HepG2 (cell line): Measurements from ENCODE around the gene SLC35B3. TPM values are rescaled to one million over a fixed set of nuclear protein-coding genes. Genes with fewer than 3 reads are reported as not detected.

Source experiments
- ATF3 ChIP-seq: sonication (generic); formaldehyde crosslinking; IDR thresholded peaks from 2 replicates; pipeline ENCODE4 v1.4.0; 2020; ENCODE audit warnings: missing genetic modification reagents
- BORCS8-MEF2B ChIP-seq: sonication (generic); formaldehyde crosslinking; IDR thresholded peaks from 2 replicates; pipeline ENCODE4 v1.8.0; 2022; ENCODE audit warnings: mild to moderate bottlenecking, missing genetic modification reagents
- CREM ChIP-seq, 2 experiments: sonication (generic) in 1 of 2; formaldehyde crosslinking in 1 of 2; IDR thresholded peaks; 2 replicates each; pipeline versions ENCODE4 v1.4.0 to v1.6.1; 2016 to 2020; ENCODE audit warnings: antibody characterized with exemption in 1 of 2, mild to moderate bottlenecking in 1 of 2, missing genetic modification reagents in 1 of 2
- DNMT3B ChIP-seq: conservative IDR thresholded peaks from 2 replicates; pipeline ENCODE4 v1.6.1; 2016; ENCODE audit warnings: missing biosample characterization, control low read depth
- FLYWCH1 ChIP-seq: sonication (generic); formaldehyde crosslinking; IDR thresholded peaks from 2 replicates; pipeline ENCODE4 v1.8.1; 2023; ENCODE audit warnings: mild to moderate bottlenecking, missing genetic modification reagents
- GATAD1 ChIP-seq: IDR thresholded peaks from 2 replicates; pipeline ENCODE4 v1.6.1; 2016; ENCODE audit warnings: missing genetic modification reagents, missing compliant biosample characterization
- GLMP ChIP-seq: sonication (generic); formaldehyde crosslinking; IDR thresholded peaks from 2 replicates; pipeline ENCODE4 v1.9.0; 2021; ENCODE audit warnings: missing genetic modification reagents, mild to moderate bottlenecking, borderline replicate concordance
- HOXA3 ChIP-seq: sonication (generic); formaldehyde crosslinking; IDR thresholded peaks from 2 replicates; pipeline ENCODE4 v1.5.0; 2020; ENCODE audit warnings: missing genetic modification reagents
- KDM2A ChIP-seq: sonication (generic); formaldehyde crosslinking; IDR thresholded peaks from 2 replicates; pipeline ENCODE4 v1.4.0; 2020; ENCODE audit warnings: low read depth, missing genetic modification reagents, borderline replicate concordance
- KDM4B ChIP-seq: sonication (generic); formaldehyde crosslinking; IDR thresholded peaks from 2 replicates; pipeline ENCODE4 v1.4.0; 2020; ENCODE audit warnings: missing genetic modification reagents
- MTF2 ChIP-seq: sonication (generic); formaldehyde crosslinking; IDR thresholded peaks from 2 replicates; pipeline ENCODE4 v1.5.0; 2020; ENCODE audit warnings: missing genetic modification reagents, borderline replicate concordance
- NR3C1 ChIP-seq: sonication (generic); formaldehyde crosslinking; IDR thresholded peaks from 2 replicates; pipeline ENCODE4 v1.4.0; 2020; ENCODE audit warnings: missing genetic modification reagents
- PLRG1 ChIP-seq: fragments of 450-650 bp; conservative IDR thresholded peaks from 2 replicates; pipeline ENCODE4 v1.6.1; 2016
- REXO4 ChIP-seq: sonication (generic); formaldehyde crosslinking; IDR thresholded peaks from 2 replicates; pipeline ENCODE4 v1.8.0; 2022; ENCODE audit warnings: missing genetic modification reagents, mild to moderate bottlenecking, borderline replicate concordance
- ZBTB10 ChIP-seq: sonication (generic); formaldehyde crosslinking; IDR thresholded peaks from 2 replicates; pipeline ENCODE4 v1.4.0; 2020; ENCODE audit warnings: missing genetic modification reagents, borderline replicate concordance
- ZBTB2 ChIP-seq: sonication (generic); formaldehyde crosslinking; IDR thresholded peaks from 2 replicates; pipeline ENCODE4 v1.8.0; 2022; ENCODE audit warnings: low read depth, missing genetic modification reagents
- ZNF264 ChIP-seq: sonication (generic); formaldehyde crosslinking; IDR thresholded peaks from 2 replicates; pipeline ENCODE4 v1.4.0; 2020; ENCODE audit warnings: missing genetic modification reagents
- ZNF350 ChIP-seq: sonication (generic); formaldehyde crosslinking; IDR thresholded peaks from 2 replicates; pipeline ENCODE4 v1.4.0; 2020; ENCODE audit warnings: mild to moderate bottlenecking, low read depth, missing genetic modification reagents, borderline replicate concordance
- ZNF556 ChIP-seq: sonication (generic); formaldehyde crosslinking; IDR thresholded peaks from 2 replicates; pipeline ENCODE4 v1.4.0; 2020; ENCODE audit warnings: mild to moderate bottlenecking, missing genetic modification reagents, borderline replicate concordance
- ZNF616 ChIP-seq: sonication (generic); formaldehyde crosslinking; IDR thresholded peaks from 2 replicates; pipeline ENCODE4 v1.5.0; 2020; ENCODE audit warnings: low read depth, mild to moderate bottlenecking, missing genetic modification reagents
- ZNF710 ChIP-seq: sonication (generic); formaldehyde crosslinking; IDR thresholded peaks from 2 replicates; pipeline ENCODE4 v1.5.0; 2020; ENCODE audit warnings: mild to moderate bottlenecking, missing genetic modification reagents, borderline replicate concordance
- ZNF777 ChIP-seq: sonication (generic); formaldehyde crosslinking; IDR thresholded peaks from 2 replicates; pipeline ENCODE4 v1.4.0; 2020; ENCODE audit warnings: missing genetic modification reagents
- polyA plus RNA-seq, 8 experiments: library from polyadenylated mRNA; depleted of rRNA in 3 of 8; stranded (reverse) in 7 of 8; unstranded in 1 of 8; fragments of >200 nt; fragmentation: Illumina TruSeq in 4 of 8; extraction: Trizol in 4 of 8; gene quantifications; 2 replicates each; pipeline versions ENCODE4 v1.2.1 to v1.2.3, GENCODE V29; 2011 to 2016; ENCODE audit warnings: low read depth in 4 of 8, missing spikeins in 1 of 8, mixed read lengths in 1 of 8; ENCODE audit not compliant: insufficient read depth in 1 of 8
- total RNA-seq, 5 experiments: library from RNA; depleted of rRNA; stranded (reverse); fragments of >200 nt; fragmentation: Illumina TruSeq; extraction: Trizol; gene quantifications; 2 replicates each; pipeline ENCODE4 v1.2.3, GENCODE V29; 2016; ENCODE audit warnings: low read depth in 1 of 5

The SLC35B3 gene
- total and polyA plus RNA-seq, 2 of the 13 experiments (the other 11 are each of a cell fraction or from before 2014, with no cell fraction given) = 8.7 to 13.5 TPM

GRCh38 chr6:8435093-8435844 lies at the start of gene SLC35B3 (continued):
- no peak for TF ChIP-seq ZBTB2 (CRISPR knock-in tag)
- TF ChIP-seq CREM (IDR thresholded peaks at IDR 0.05) = no peak; the same call in none of the 2 replicates
- 0 out of 2 replicates have a peak, but pooled peaks have one; percentile 3 for TF ChIP-seq CREM (CRISPR knock-in tag; IDR thresholded peaks at IDR 0.05)
- TF ChIP-seq ATF3 (CRISPR knock-in tag) = peak; percentile 10; the same call in 1 of the 2 replicates
- no peak; the same call in 1 of the 2 replicates for TF ChIP-seq DNMT3B (CRISPR knock-in tag)
- TF ChIP-seq ZBTB10 = peak; percentile 41; the same call in 1 of the 2 replicates
- peak; percentile 69; the same call in 1 of the 2 replicates for TF ChIP-seq ZNF777 (CRISPR knock-in tag)
- TF ChIP-seq ZNF616 (CRISPR knock-in tag) = peak; percentile 65
- peak; percentile 93 for TF ChIP-seq REXO4 (CRISPR knock-in tag)
- peak; percentile 81 for TF ChIP-seq KDM4B (CRISPR knock-in tag)
- no peak for TF ChIP-seq PLRG1
- peak; percentile 59; the same call in 1 of the 2 replicates for TF ChIP-seq MTF2 (CRISPR knock-in tag)
- 0 out of 2 replicates have a peak, but pooled peaks have one; percentile 65 for TF ChIP-seq ZNF710
- no peak for TF ChIP-seq FLYWCH1 (CRISPR knock-in tag)
- TF ChIP-seq ZNF556 (CRISPR knock-in tag) = peak; percentile 80; the same call in 1 of the 2 replicates
- TF ChIP-seq ZNF264 (CRISPR knock-in tag) = peak; percentile 30
- TF ChIP-seq GLMP (CRISPR knock-in tag) = no peak
- TF ChIP-seq BORCS8-MEF2B (CRISPR knock-in tag) = peak; percentile 93
- no peak for TF ChIP-seq NR3C1
- TF ChIP-seq ZNF350 (CRISPR knock-in tag) = peak; percentile 82
- TF ChIP-seq KDM2A = peak; percentile 89
- TF ChIP-seq HOXA3 (CRISPR knock-in tag) = peak; percentile 73
- TF ChIP-seq GATAD1 = peak; percentile 89
